ENCODE data around the gene HS3ST4. TPM values are rescaled to one million over a fixed set of nuclear protein-coding genes. Genes with fewer than 3 reads are reported as not detected.

The HS3ST4 gene
- 1 to 10 TPM in 1 of 5 donors, under 1 TPM in 1, not detected in 3; 0.89 to 1.7 TPM for total RNA-seq
- under 1 TPM; 0.58 to 0.81 (median 0.76) TPM for polyA plus RNA-seq
- long read RNA-seq, donor 1: 0 reads
- long read RNA-seq, donor 2: 0 reads
- long read RNA-seq, donor 3: 0 reads
- long read RNA-seq, donor 4: 0 reads
- long read RNA-seq, donor 5: 0 reads
- long read RNA-seq, donor 6: 0 reads
- long read RNA-seq, donor 7: 0 reads
- long read RNA-seq, donor 8: 0 reads
- long read RNA-seq, donor 9: 0 reads
- long read RNA-seq, donor 10: 0 reads

- TF ChIP-seq CTCF (IDR thresholded peaks at IDR 0.05) (no peak), POLR2AphosphoS5 (IDR thresholded peaks at IDR 0.05) (no peak), EP300 (IDR thresholded peaks at IDR 0.05) (no peak), POLR2A (IDR thresholded peaks at IDR 0.05) (no peak)
- no peaks in the 10 kb centered on the region for H3K36me3 ChIP-seq
- peaks cover 0 to 74% (median 23%) of the 10 kb centered on the region in 3 donors for H3K27me3 ChIP-seq
- 1 to 2% (median 1%) methylated on average over 18 to 50 of the region's 58 CpGs for WGBS, 5 donors
- peaks cover 9 to 35% (median 29%) of the 10 kb centered on the region in 4 donors for H3K4me1 ChIP-seq
- peak within 1 kb of the TSS; percentile 23 to 70 (median 46) for H3K27ac ChIP-seq
- H3K4me3 ChIP-seq: peak within 1 kb of the TSS; percentile 50 to 66 (median 59)
- peak; percentile 43 to 53 for DNase-seq
- no peaks in the 10 kb centered on the region for H3K9me3 ChIP-seq
- intact Hi-C loops (cut with DNase I; ENCODE audit: low total_unique reads): no loop called here
Measured at GRCh38 chr16:25691519-25692091, at the start of gene HS3ST4. Gene HS3ST4 (plus strand): TSS chr16:25691959.

- Histone ChIP-seq H3K36me3 (no peaks in the 10 kb centered on the region), H3K4me1 (no peaks in the 10 kb centered on the region), H3K4me3 (no peak overlapping the region), H3K27me3 (no peaks in the 10 kb centered on the region), H3K9me3 (no peaks in the 10 kb centered on the region), H3K27ac (no peak overlapping the region)
- WGBS, 5 donors: 44 to 63% (median 55%) methylated on average over 4 of the region's 4 CpGs
- DNase-seq: no peak
- TF ChIP-seq POLR2A (IDR thresholded peaks at IDR 0.05) (no peak), CTCF (IDR thresholded peaks at IDR 0.05) (no peak), EP300 (IDR thresholded peaks at IDR 0.05) (no peak), POLR2AphosphoS5 (IDR thresholded peaks at IDR 0.05) (no peak)
- intact Hi-C loops (cut with DNase I; ENCODE audit: low total_unique reads): no loop called here
Measured at GRCh38 chr16:25643633-25644032, 48.1 kb upstream of the HS3ST4 start.

GRCh38 chr16:25656639-25657038 is 35.1 kb upstream of the HS3ST4 start:
- no peaks in the 10 kb centered on the region for H3K4me1 ChIP-seq
- no peaks in the 10 kb centered on the region for H3K27me3 ChIP-seq
- TF ChIP-seq CTCF (IDR thresholded peaks at IDR 0.05) (no peak), POLR2A (IDR thresholded peaks at IDR 0.05) (no peak), EP300 (IDR thresholded peaks at IDR 0.05) (no peak), POLR2AphosphoS5 (IDR thresholded peaks at IDR 0.05) (no peak)
- 82 to 96% (median 93%) methylated on average over 2 of the region's 2 CpGs for WGBS, 5 donors
- no peaks in the 10 kb centered on the region for H3K36me3 ChIP-seq
- no peak for DNase-seq
- H3K9me3 ChIP-seq: peaks cover 0 to 8% (median 2%) of the 10 kb centered on the region in 4 donors
- H3K4me3 ChIP-seq: no peak overlapping the region
- intact Hi-C loops (cut with DNase I; ENCODE audit: low total_unique reads): no loop called here
- H3K27ac ChIP-seq: no peak overlapping the region

GRCh38 chr16:25676820-25677219 is 14.9 kb upstream of the HS3ST4 start:
- intact Hi-C loops (cut with DNase I; ENCODE audit: low total_unique reads): no loop called here

More at GRCh38 chr16:25676820-25677219, 14.9 kb upstream of the HS3ST4 start:
- DNase-seq: no peak
- Histone ChIP-seq H3K27ac (no peak overlapping the region), H3K36me3 (no peaks in the 10 kb centered on the region), H3K9me3 (peaks cover 0 to 4% (median 0%) of the 10 kb centered on the region in 4 donors), H3K27me3 (no peaks in the 10 kb centered on the region), H3K4me3 (no peak overlapping the region), H3K4me1 (no peaks in the 10 kb centered on the region)
- no peak for TF ChIP-seq POLR2AphosphoS5 (IDR thresholded peaks at IDR 0.05)
- TF ChIP-seq POLR2A (IDR thresholded peaks at IDR 0.05): no peak
- TF ChIP-seq EP300 (IDR thresholded peaks at IDR 0.05): no peak
- TF ChIP-seq CTCF (IDR thresholded peaks at IDR 0.05): no peak
- WGBS, 5 donors: 47 to 66% (median 57%) methylated on average over 2 of the region's 2 CpGs

Data from stomach (tissue), 19 donors.